Measurements from ENCODE around the gene SEC24A.
"Not testable (repeated sequence)": the region's sequence is repeated elsewhere in the genome, so short reads cannot be mapped to it uniquely, and the experiment has no call there.

SEC24A gene

DNA sequence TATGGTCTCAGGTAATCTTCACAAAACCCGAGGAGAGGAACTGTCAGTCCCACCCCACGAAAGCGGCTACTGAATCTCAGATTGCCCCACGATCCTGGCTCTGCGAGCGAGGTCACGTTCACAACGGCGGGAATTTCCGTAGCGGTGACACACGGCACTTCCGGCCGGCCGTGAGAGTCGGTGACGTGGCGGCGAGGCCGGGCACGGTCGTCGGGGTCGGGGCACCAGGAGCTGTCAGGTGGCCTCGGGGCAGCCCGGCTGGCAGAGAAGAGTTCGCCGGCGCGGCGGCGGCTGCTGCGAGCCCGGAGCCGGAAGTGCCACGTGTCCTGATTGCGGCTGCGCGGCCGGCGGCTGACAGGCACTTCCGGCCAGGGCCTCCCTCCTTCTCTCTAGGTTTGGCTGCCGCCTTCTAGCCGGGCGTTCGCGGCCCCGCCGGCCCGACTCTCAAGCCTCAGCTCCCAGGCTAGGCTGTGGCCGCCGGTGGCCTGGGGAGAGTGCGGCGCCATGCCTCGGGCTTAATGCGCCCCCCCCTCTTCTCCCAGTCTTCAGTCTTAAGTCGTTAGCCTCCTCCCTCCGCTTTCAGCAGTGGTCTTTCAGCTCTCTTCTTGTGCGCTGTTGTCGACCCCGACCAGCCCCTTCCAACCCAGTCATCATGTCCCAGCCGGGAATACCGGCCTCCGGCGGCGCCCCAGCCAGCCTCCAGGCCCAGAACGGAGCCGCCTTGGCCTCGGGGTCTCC lies at the start of gene SEC24A:
Gene SEC24A (plus strand): TSS at position 361 of the 738 bp plus-strand sequence. CDS start 292 bp downstream, at position 653.
- DNase-seq (ENCODE audit: low spot score): peak; percentile 97

DNA sequence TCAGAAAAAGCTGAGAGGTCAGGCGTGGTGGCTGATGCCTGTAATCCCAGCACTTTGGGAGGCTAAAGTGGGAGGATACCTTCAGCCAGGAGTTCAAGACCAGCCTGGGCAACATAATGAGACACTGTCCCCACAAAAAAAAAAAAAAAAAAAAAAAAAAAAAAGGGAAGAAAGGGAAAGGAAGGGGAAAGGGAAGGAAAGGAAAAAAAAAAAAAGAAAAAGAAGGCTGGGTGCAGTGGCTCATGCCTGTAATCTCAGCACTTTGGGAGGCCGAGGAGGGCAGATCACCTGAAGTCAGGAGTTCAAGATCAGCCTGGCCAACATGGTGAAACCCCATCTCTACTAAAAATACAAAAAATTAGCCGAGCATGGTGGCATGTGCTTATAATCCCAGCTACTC lies 48.8 kb upstream of the SEC24A start:
- not testable (repeated sequence) for DNase-seq (ENCODE audit: low spot score)

DNA sequence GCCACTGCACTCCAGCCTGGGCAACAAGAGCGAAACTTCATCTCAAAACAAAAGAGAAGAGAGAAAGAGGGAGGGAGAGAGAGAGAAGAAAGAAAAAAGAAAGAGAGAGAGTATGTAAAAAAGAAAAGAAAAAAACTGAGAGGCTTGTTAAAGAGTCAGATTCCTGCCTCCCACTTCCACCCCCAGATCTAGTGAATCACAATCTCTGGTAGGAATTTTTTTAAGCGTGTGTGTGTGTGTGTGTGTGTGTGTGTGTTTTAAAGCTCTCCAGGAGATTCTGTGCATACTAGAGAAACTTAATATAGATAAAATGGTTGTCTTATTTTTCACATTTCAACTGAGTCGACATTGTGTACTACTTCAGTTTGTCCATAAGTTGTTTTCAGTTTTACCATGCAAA lies 48.0 kb upstream of the SEC24A start:
- no peak for DNase-seq (ENCODE audit: low spot score)

DNA sequence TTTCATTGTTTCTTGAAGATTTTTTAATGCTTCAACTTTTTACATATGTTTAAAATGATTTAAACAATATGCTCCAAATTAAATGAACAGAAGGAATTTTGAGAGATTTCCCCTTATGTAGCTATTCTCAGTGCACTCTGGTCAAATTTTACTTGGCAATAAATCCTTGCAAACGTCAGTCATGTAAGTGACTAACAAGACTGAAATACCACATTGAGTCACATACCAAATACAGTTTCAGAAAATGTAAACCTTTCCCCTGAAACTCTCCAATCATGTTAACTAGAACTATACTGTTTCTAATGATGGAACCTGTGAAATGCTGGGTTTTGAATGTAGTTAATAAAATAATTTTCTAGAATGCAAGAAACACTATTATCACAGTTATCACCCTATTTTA lies 45.5 kb upstream of the SEC24A start:
- no peak for DNase-seq (ENCODE audit: low spot score)

DNA sequence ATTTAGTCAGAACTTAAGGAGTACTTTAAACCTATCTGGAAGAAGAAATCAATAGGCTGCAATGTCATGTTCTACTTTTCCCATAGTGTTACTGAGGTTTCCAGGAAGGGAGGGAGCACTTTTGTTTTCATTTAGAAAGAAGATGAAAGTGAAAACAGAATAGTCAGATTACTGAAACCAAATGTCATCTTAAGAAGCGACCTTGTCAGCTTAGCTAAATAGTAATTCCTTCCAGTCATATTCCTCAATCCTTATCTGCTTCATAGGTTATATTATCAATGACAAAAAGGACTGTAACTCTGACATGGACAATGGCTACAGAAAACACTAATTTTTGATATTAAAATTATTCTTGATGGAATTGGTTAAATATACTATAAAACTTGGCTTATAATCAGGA lies 43.7 kb upstream of the SEC24A start:
- no peak for DNase-seq (ENCODE audit: low spot score)

DNA sequence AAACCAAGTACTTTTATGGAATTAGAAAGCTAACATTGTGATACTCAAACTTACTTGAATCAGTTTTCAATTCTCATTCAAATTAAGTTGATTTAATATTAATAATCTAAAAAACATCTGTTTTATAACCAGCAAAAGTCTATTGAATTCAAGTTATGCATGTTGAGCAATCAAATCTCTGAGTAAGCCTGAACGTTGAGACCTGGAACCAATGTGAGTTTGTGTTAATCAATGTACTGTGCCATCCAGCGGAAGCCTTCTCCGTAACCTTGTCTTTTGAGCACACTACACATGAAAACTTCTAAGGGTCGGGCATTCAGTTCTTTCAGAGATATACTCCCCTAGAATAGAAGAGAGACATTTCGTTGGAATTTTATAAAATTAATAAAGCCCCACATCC lies 41.9 kb upstream of the SEC24A start:
- no peak for DNase-seq (ENCODE audit: low spot score)

DNA sequence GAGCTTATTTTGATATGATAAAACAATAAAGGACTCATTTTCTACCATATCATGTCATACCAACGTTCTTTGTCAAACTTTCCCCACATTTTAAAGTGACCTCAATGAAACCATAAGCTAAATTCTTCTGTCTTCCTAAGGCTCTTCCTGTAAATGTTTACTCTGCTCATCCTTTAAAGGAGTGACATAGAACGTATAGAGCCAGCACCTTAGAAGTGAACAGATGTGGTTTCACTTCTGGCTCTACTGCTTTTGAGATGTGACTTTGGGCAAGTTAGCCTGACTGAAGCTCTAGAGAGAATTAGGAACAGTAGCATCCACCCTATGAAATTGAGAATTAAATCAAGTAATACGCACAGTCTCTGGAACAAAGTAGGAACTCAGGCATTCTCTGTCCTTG lies 40.0 kb upstream of the SEC24A start:
- no peak for DNase-seq (ENCODE audit: low spot score)

DNA sequence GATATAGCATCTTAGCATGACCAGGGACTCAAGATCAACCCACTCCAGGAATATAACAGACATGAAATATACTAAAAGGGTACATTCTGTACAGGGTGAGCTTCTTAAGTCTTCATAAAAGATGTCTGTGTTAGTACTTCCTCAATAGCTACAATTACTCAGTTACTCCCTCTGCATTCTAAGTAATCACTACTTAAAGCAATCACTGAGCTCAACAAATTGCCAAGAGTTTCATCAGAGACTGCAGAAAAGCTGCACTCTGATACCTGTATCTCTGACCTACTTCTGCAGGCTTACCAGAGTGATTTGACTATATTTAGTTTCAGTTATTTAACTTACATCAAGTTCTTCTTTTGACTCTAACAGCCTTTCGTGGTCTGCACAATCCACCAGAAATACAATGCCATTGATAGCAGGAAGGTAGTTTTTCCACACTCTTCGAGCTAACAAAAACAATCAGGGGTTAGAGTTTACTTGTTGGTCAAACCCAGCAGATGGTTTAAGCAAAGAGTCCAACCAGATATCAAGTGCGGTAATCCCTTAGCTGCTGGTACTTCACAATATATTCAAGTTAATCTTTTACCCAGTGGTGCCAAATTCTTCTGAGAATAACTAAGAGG lies 39.2 kb upstream of the SEC24A start:
- no peak for DNase-seq (ENCODE audit: low spot score)

DNA sequence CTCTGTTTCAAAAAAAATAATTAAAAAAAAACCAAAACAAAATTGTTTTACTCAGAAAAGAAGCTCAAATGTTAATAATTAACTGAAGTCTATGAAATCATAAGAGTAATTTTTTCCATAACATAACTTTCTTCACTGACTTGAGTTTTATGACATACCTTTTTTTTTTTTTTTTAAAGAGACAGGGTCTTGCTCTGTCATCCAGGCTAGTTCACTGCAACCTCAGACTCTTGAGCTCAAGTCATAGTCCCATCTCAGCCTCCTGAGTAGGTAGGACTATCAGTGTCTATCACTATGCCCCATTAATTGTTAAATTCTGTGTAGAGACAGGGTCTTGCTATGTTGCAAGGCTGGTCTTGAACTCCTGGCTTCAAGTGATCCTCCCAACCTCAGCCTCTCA lies 37.9 kb upstream of the SEC24A start:
- DNase-seq (ENCODE audit: low spot score): no peak

DNA sequence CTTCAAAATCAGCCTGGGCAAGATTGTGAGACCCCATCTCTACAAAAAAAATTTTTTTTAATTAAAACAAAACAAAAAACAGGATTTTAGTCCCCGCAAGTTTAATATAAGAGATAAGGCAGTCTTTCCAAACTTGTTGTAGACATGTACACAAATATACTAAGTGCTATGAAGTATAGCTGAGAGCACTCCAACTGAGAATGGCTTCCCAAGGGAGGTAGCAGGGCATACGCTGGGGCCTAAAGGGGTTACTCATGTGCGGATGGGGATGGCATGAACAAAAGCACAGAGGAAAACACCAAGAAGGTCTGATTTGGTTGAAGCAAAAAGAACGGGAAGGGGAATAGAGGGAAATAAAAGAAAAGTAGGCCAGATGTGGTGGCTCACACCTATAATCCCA lies 37.1 kb upstream of the SEC24A start:
- no peak for DNase-seq (ENCODE audit: low spot score)

DNA sequence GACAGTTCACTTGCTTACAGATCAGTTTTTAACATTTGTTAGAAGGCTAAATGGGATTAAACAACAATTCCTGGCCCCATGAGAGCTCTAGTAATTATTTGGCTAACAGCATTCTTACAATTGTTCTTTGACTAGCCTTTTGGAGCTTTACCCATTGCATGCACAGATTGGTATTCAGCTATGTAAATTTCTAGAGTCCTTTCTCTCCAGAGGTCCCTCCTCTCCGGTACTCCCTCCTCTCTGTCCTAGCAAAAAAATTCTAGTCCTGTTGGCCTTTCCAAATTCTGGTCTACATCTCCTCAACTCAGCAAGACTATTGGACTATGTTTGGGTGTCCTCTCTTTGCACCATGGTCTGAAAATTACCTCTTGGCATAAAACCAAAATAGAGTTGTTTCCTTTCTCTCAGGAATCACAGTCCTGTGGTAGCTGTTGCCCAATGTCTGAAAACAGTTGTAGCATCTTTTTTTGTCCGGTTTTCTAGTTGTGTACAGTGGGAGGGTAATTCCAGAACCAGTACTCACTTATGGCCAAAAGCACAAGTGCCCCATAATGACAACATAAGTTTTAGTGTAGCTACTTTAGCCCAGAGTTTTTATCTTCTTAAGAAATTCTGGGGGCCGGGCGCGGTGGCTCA lies 34.0 kb upstream of the SEC24A start:
- DNase-seq (ENCODE audit: low spot score): peak; percentile 18

DNA sequence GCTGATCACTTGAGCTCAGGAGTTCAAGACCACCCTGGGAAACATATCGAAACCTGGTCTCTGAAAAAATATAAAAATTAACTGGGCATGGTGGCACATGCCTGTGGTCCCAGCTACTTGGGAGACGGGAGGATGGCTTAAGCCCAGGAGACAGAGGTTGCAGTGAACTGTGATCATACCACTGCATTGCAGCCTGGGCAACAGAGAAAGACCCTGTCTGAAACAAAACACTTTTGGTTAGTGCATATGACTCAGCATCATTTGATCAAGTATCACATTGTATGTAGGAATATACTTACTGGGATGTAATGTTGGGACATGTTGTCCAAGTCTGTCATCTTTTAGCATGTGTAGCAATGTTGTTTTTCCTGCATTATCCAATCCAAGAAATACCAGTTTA lies 28.0 kb upstream of the SEC24A start:
- no peak for DNase-seq (ENCODE audit: low spot score)

DNA sequence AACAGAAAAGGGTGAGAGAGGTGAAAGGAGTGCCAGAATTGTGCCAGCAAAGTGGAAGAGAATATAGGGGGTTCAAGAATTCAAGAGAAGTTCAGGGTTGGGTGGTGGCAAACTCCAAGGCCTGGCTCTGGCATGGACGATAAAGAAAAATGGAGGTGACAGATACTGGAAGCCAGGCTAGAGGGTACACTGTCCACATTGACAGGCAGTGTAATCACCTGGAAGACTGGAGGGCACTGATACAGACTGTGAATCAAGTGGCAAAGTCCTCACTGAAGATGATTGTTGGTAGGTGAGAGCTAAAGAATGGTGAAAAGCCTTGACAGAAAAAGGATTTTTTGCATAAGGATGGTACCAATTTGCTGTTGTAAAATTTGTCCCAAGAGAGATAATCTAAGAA lies 23.0 kb upstream of the SEC24A start:
- no peak for DNase-seq (ENCODE audit: low spot score)

DNA sequence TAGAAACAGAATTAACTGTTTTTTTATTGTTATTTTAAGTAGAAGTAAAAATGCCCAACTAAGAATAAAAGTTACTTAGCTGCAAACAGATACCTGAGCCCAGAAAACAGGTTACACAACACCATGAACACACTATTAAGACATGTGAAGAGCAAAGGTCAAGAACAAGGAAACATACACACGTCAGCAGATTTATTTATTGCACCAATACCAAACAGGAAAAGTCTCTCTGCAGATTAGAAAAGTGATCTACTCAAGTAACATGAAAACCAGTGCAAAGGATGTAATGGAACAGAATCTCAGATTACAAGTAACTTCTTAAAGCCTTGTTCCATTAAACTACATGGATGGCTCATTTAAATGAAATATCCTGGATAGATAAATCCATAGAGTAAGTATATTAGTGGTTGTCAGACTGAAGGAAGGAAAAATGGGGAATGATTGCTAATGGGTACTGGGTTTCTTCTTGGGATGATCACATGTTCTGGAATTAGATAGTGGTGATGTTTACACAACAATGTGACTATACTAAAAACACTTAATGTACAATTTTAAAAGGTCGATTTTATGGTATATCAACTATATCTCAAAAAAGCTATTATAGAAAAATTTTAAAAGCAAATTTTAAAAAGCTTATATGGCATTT lies 22.1 kb upstream of the SEC24A start:
- no peak for DNase-seq (ENCODE audit: low spot score)

DNA sequence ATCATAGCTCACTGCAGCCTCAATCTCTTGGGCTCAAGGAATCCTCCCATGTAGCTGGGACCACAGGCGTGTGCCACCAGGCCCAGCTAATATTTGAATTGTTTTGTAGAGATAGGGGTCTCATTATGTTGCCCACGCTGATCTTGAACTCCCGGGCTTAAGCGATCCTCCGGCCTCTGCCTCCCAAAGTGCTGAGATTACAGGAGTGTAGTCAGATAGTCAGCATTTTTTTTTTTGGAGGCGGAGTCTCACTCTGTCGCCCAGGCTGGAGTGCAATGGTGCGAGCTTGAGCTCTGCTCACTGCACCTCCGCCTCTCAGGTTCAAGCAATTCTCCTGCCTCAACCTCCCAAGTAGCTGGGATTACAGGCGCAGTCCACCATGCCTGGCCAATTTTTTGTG lies 14.4 kb upstream of the SEC24A start:
- DNase-seq (ENCODE audit: low spot score): no peak

DNA sequence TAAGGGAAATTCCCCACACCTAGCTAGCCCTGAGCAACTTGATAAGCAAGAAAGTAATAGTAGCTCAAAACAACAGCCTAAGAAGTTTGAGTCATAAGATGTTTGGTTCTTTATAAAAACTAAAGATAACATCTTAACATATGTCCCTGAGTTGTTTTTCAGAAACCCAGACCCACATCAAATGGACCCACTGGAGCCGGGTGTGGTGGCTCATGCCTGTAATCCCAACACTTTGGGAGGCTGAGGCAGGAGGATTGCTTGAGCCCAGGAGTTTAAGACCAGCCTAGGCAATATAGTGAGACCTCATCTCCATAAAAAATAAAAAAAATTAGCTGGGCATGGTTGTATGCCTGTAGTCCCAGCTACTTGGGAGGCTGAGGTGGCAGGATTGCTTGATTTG lies 13.2 kb upstream of the SEC24A start:
- DNase-seq (ENCODE audit: low spot score): not testable (repeated sequence)

DNA sequence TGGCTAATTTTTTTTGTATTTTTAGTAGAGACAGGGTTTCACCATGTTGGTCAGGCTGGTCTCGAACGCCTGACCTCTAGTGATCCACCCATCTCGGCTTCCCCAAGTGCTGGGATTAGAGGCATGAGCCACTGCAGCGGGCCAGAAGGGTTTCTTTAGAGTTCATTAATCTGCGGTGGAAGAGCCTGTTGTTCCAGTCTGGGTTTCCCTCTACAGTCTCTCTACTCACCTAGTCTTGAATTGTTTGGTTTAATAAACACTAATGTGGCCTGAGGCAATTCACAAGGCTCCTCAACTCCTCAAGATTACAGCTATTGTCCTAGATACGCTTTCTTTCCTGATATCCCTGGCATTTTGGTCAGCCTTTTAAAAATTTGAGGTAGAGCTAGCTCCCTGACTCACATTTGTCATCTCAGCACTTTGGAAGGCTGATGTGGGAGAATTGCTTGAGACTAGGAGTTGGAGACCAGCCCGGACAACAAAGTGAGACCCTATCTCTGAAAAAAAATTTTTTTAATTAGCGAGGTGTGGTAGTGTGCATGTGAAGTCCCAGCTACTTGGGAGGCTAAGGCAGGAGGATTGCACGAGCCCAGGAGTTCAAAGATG lies 11.4 kb upstream of the SEC24A start:
- no peak for DNase-seq (ENCODE audit: low spot score)

DNA sequence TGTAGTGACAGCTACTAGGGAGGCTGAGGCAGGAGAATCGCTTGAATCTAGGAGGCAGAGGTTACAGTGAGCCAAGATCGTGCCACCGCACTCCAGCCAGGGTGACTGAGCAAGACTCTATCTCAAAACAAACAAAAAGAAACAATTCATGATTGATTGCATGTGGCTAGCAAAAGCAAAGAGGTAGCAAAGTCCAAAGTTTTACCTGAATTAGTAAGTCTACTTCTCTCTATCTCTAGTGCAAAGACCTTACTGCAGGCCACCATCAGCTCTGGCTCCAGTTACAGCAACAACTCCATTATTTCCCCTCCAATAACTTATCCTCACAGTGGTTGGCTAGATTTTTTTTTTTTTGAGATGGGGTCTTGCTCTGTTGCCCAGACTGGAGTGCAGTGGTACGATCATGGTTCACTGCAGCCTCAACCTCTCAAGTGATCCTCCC lies 9.8 kb upstream of the SEC24A start:
- no peak for DNase-seq (ENCODE audit: low spot score)

DNA sequence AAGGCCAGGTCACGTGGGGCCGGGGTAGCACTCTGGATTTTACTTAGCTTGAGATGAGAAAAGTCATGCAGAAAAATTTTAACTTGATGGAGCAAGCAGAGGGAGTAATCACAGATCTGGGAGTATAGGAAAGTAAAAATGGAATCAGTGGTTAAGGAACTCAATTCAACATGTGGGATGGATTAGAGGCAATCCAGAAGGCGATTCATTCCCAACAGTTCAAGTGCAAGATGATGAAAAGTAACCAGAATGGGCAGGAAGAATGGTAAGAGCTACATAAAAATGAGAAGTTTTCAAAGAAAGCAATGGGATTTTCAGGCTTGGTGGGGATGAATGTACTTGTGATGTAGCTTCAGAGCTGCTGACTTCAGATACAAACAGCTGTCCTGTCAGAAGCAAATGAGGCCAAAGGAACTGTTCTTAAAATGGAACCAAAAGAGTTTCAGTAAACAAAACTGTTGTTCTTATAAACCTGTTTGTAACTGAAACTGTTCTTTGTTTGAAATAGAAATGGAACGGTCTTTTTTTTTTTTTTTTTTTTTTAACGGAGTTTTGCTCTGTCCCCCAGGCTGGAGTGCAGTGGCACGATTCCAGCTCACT lies 5.6 kb upstream of the SEC24A start:
- peak; percentile 17 for DNase-seq (ENCODE audit: low spot score)

DNA sequence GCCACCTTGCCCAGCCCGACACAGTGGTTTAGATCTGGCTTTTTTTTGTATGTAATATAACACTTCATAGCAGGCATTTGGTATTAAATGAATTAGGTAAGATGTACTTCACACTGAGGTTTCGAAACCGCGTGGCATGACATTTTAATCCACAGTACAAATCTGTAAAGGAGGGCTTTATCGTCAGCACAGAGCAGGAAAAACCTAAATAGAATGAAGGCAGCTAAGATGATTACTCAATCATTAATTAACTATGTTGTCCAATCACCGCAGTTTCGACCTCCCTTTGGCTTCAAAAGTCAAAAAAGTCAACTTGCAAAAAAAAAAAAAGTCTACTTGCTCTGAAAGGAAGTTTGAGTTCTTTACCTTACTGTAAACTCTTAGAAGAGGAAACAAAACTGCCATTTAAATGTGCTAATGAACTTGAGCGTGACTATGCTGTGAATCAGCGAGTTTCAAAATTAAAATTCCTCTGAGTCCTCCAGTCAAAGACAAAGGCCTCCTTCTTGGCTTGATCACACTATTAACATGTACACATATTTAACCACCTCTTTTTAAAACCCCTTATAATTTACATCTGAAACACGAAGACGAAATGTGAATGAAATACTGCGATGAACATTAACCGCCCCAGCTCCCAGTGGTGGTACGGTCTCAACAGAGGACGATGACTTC lies 698 bp upstream of the SEC24A start:
- DNase-seq (ENCODE audit: low spot score): peak; percentile 30

DNA sequence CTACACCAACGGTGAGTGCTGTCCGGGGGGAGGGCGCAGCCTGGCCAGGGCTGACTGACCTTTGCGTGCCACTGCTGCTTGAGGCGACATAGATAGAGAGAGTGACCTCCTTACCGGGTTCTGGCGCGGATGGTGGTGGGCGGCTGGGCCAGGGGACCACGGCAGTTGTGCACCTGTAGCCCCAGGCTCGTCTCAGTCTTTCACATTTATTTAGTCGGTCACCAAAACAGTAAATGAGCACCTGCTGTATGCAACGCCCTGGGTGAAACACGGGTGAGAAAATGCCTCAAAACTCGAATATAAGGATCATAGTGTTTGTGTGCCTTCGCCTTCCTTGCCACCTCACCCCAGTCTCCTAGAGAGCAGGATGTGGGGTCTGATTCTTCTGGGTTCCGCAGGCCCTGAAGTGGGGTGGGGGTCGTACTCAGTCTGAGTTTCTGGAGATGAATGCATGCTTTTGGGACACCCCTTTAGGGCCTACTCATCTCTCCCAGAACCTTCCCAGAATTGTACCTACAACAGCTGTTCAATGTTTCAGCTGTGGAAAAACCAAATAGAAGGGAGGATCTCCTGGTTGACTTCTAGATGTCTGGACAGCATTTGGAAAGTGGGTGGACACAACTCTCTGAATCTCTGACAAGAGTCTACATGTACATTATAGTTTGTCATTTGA lies 714 bp downstream of the SEC24A start:
- DNase-seq (ENCODE audit: low spot score): peak; percentile 49
